Testis (tissue), 3 donors: Measurements from ENCODE around the gene MPZL3. TPM values are rescaled to one million over a fixed set of nuclear protein-coding genes. Genes with fewer than 3 reads are reported as not detected.
A peak's percentile ranks its signal among the peaks of the same experiment; 100 is the strongest.

ENCODE experiments used
- DNase-seq: peaks from one replicate; pipeline ENCODE4 v3.0.0-alpha.2; 2019
- H3K27ac ChIP-seq, 2 donors: fragments of 200-600 bp; sonication (generic); one replicate each; pipeline ENCODE4 v1.5.1; 2019
- H3K27me3 ChIP-seq: fragments of 200-600 bp; sonication (generic); one replicate; pipeline ENCODE4 v1.5.1; 2019
- H3K36me3 ChIP-seq: fragments of 200-600 bp; sonication (generic); one replicate; pipeline ENCODE4 v1.5.1; 2017; ENCODE audit warnings: low read depth; ENCODE audit errors: missing control alignments
- H3K4me1 ChIP-seq: fragments of 200-600 bp; sonication (generic); one replicate; pipeline ENCODE4 v1.5.1; 2019
- H3K4me3 ChIP-seq, 2 donors: fragments of 200-600 bp; sonication (generic); one replicate each; pipeline ENCODE4 v1.5.1; 2017 to 2019
- H3K9me3 ChIP-seq: fragments of 200-600 bp; sonication (generic); one replicate; pipeline ENCODE4 v1.5.1; 2017
- POLR2A ChIP-seq: fragments of 450-650 bp; IDR thresholded peaks from one replicate; pipeline ENCODE4 v1.6.1; 2017; ENCODE audit warnings: antibody characterized with exemption, mild to moderate bottlenecking, moderate library complexity
- WGBS, 2 donors: methylation state at CpG; one replicate each; pipeline ENCODE4 v1.1.5; 2018; 5-methylcytosine and 5-hydroxymethylcytosine counted together
- intact Hi-C: fragments of 100-400 bp; cut with DNase I; formaldehyde crosslinking; loops from one replicate; pipeline ENCODE4 v1.15.1; 2023; ENCODE audit warnings: low total_unique reads
- polyA plus RNA-seq: library from polyadenylated mRNA; stranded (reverse); fragments of 350-450 nt; fragmentation: Illumina TruSeq; extraction: RNeasy Lipid Tissue Mini Kit (QIAGEN cat#74804); gene quantifications from one replicate; pipeline ENCODE4 v1.2.3, GENCODE V29; 2014; ENCODE audit warnings: low read depth, low replicate concordance; ENCODE audit not compliant: insufficient read depth
- total RNA-seq, 2 donors: library from RNA; depleted of rRNA; stranded (reverse); fragments of >200 nt; gene quantifications; one replicate each; pipeline ENCODE4 v1.2.3, GENCODE V29; 2016
- TF ChIP-seq, protein P1 (sequence below), 3 experiments: fragments of 450-650 bp in 2 of 3; fragments of 200-600 bp in 1 of 3; sonication (generic) in 1 of 3; IDR thresholded peaks; one replicate each; pipeline ENCODE4 v1.5.1; 2016 to 2019; ENCODE audit warnings: antibody characterized with exemption in 3 of 3, mild to moderate bottlenecking in 2 of 3, moderate library complexity in 1 of 3

Gene MPZL3
- total and polyA plus RNA-seq, 3 donors from 2014 or later, result 2.4 to 3.4 (median 3.2) TPM

DNA sequence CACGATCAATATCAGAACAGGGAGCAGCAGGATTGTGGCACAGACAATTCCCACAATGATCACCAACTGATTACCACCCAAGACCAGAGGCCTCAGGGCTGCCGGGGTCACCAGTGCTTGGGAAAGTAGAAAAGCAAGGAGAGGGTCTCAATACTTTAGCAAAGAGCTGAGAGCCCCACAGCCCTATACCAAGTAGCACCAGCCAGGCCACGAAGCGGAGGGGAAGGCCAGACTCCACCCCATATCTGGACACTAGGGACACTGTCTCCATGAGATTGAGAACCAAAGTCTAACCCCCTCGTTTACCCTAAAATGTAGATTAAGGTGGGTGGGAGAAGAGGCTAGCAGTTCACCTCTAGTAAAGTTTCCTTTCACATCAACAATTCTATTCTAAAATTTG is 51.7 kb downstream of the MPZL3 start:
- WGBS, 2 donors, result 87 to 90% methylated on average over 5 of the region's 5 CpGs
- intact Hi-C loops, result loop anchor here (10.0 kb wide), 1 partner anchor 144 kb away; the partner anchor contains the start of genes CD3D and CD3G
- no peak overlapping the region for H3K27ac ChIP-seq

DNA sequence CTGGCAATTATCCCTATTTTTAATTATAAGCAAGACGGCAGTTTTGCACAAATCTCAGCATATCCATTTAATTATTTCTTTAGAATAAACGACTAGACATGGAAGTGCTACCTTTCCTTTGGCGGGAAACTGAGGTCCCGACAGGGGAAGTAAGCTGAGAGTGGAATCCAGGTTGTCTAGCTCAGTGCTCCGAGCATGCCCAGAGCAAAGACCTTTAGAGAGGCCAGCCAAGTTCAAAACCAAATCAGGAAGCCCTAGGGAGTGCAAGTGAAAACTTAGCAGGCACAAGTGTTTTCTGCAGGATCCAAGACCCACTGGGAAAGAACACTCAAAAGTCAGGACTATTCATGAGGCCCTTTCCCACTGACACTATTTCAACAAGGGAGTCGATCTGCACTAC is 53.0 kb downstream of the MPZL3 start:
- Histone ChIP-seq H3K4me1 (peaks cover 9% of the 10 kb centered on the region), H3K9me3 (no peaks in the 10 kb centered on the region), H3K27ac (no peak overlapping the region), H3K4me3 (no peak overlapping the region), H3K27me3 (no peaks in the 10 kb centered on the region), H3K36me3 (no peaks in the 10 kb centered on the region)
- DNase-seq, result no peak
- intact Hi-C loops, result no loop called here
- WGBS, 2 donors, result 82 to 86% methylated on average over 6 of the region's 6 CpGs
- TF ChIP-seq, protein P1, sequence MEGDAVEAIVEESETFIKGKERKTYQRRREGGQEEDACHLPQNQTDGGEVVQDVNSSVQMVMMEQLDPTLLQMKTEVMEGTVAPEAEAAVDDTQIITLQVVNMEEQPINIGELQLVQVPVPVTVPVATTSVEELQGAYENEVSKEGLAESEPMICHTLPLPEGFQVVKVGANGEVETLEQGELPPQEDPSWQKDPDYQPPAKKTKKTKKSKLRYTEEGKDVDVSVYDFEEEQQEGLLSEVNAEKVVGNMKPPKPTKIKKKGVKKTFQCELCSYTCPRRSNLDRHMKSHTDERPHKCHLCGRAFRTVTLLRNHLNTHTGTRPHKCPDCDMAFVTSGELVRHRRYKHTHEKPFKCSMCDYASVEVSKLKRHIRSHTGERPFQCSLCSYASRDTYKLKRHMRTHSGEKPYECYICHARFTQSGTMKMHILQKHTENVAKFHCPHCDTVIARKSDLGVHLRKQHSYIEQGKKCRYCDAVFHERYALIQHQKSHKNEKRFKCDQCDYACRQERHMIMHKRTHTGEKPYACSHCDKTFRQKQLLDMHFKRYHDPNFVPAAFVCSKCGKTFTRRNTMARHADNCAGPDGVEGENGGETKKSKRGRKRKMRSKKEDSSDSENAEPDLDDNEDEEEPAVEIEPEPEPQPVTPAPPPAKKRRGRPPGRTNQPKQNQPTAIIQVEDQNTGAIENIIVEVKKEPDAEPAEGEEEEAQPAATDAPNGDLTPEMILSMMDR (IDR thresholded peaks at IDR 0.05), result no peak
- no peak for TF ChIP-seq POLR2A

More for the DNA sequence above, 51.7 kb downstream of the MPZL3 start:
- no peaks in the 10 kb centered on the region for H3K27me3 ChIP-seq
- no peak for DNase-seq
- no peak overlapping the region for H3K4me3 ChIP-seq
- no peaks in the 10 kb centered on the region for H3K9me3 ChIP-seq
- TF ChIP-seq, protein P1 (IDR thresholded peaks at IDR 0.05), result no peak
- TF ChIP-seq POLR2A, result no peak
- peaks cover under 1% of the 10 kb centered on the region for H3K4me1 ChIP-seq
- no peaks in the 10 kb centered on the region for H3K36me3 ChIP-seq

DNA sequence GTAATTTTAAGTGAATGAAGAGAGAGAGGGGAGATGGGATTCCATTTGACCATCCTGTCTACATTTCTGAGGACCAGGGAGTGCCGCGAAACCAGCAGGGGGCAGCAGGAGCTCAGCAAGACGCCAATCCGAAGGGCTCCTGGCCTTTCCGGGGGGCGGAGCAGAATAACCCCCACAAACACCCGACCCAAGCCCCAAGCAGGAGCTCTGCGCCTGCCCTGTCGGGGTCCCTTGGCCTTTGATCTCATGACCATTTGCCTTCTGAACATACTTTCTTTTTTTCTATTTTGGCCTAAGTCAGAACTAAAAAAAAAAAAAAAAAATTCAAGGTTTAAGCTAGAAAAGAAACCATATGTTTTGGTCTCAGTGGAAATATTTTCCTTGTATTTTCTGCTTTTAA is 53.8 kb downstream of the MPZL3 start:
- Histone ChIP-seq H3K4me1 (peaks cover 9% of the 10 kb centered on the region), H3K4me3 (no peak overlapping the region), H3K9me3 (no peaks in the 10 kb centered on the region), H3K36me3 (no peaks in the 10 kb centered on the region), H3K27me3 (no peaks in the 10 kb centered on the region), H3K27ac (no peak overlapping the region)
- 0 to 1% methylated on average over 9 of the region's 9 CpGs for WGBS, 2 donors
- intact Hi-C loops, result no loop called here
- DNase-seq, result peak; percentile 88
- TF ChIP-seq POLR2A, result no peak
- TF ChIP-seq, protein P1 (IDR thresholded peaks at IDR 0.05), result peak; percentile 30 to 76 (median 68)

DNA sequence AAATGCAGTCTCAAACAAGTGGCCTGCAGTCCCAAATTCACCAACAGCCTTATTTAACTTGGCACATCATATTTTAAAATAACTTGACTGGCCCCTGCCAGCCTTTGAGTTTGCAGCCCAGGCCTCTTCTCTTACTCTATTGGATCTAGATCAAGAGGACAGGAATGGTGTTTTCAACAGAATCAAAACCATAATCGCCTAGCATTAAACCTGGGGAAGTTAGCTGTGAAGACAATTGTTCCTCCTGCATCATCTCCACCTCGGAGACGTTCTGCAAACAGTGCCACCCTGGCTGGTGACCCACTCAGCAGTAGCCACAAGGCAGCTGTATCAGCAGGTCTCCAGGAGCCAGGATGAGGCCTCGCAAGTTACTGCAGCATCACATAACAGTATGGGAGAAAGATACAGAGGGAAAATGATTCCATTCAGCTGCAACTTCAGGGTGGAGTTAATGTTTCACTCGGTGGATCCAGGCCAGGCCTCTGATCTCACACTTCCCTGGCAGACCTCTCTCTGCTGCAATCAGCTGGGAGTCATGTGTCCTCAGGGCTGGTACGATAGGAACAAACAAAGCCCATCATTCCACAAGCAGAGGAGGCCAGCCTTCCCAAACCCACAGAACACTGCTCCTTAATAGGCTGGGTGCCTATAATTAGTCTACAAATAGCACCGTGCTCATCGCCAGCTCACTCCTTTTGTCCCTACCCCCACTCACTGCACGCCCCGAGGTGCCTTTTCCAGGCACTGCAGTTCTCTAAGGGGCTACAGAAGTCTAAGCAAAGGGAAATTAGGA is 57.1 kb downstream of the MPZL3 start:
- Histone ChIP-seq H3K4me1 (peaks cover 9% of the 10 kb centered on the region), H3K9me3 (no peaks in the 10 kb centered on the region), H3K4me3 (no peak overlapping the region), H3K27me3 (no peaks in the 10 kb centered on the region), H3K36me3 (no peaks in the 10 kb centered on the region), H3K27ac (no peak overlapping the region)
- WGBS, 2 donors, result 47 to 49% methylated on average over 7 to 10 of the region's 10 CpGs
- TF ChIP-seq, protein P1 (IDR thresholded peaks at IDR 0.05), result no peak
- no peak for TF ChIP-seq POLR2A
- DNase-seq, result peak; percentile 93
- intact Hi-C loops, result no loop called here
